Coronary artery (tissue), 2 donors: Measurements from ENCODE around the gene TOR1AIP1.

Experiments
- DNase-seq: peaks from one replicate; pipeline ENCODE4 v3.0.0-alpha.2; 2017; ENCODE audit warnings: low spot score
- H3K27ac ChIP-seq, 2 donors: fragments of 200-600 bp; sonication (generic); one replicate each; pipeline ENCODE4 v1.5.1; 2016 to 2019
- H3K4me3 ChIP-seq: fragments of 200-600 bp; sonication (generic); 2 replicates; pipeline ENCODE4 v1.5.1; 2016; ENCODE audit warnings: mild to moderate bottlenecking, moderate library complexity
- TF ChIP-seq, protein P1 (sequence below): fragments of 200-600 bp; sonication (generic); IDR thresholded peaks from one replicate; pipeline ENCODE4 v1.5.1; 2019; ENCODE audit warnings: antibody characterized with exemption

The TOR1AIP1 gene

DNA sequence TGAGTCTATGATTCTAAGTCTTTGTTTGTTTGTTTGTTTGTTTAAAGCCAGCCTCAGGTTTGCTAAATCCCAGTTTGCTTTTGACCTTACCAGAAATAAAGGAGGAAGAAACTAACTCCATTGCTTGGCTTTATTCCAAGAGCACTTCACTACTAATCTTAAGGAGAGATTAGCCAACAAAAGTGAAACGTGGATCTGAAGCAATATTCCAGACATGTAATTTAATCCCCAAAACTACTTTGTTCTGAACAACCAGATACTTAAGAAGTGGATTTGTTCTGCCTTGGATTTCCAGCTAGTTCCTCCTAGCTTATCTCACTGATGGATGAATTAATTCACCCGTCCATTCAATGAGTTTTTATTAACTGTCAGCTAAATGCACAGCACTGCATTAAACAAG lies 56.7 kb downstream of the TOR1AIP1 start:
- Histone ChIP-seq H3K27ac (no peak overlapping the region), H3K4me3 (no peak overlapping the region)
- DNase-seq: no peak
- TF ChIP-seq, protein P1, sequence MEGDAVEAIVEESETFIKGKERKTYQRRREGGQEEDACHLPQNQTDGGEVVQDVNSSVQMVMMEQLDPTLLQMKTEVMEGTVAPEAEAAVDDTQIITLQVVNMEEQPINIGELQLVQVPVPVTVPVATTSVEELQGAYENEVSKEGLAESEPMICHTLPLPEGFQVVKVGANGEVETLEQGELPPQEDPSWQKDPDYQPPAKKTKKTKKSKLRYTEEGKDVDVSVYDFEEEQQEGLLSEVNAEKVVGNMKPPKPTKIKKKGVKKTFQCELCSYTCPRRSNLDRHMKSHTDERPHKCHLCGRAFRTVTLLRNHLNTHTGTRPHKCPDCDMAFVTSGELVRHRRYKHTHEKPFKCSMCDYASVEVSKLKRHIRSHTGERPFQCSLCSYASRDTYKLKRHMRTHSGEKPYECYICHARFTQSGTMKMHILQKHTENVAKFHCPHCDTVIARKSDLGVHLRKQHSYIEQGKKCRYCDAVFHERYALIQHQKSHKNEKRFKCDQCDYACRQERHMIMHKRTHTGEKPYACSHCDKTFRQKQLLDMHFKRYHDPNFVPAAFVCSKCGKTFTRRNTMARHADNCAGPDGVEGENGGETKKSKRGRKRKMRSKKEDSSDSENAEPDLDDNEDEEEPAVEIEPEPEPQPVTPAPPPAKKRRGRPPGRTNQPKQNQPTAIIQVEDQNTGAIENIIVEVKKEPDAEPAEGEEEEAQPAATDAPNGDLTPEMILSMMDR: no peak

DNA sequence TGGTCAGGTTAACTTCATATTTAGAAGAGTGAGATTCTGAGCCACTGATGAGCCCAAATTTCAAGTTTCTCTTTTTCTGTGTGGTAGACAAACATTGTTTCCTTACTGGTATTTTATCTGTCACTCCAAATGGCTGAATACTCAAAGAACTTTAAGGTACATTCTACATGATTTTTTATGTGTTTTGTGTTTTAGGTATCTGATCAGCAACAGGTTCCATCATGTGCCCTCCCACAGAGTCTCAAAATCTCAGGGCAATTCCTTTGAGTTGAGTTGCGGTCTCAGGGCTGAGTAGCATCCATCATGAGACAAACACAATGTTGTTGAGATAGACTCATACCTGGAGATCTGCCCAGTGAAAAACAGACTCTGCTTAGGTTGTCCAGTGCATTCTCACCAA lies 57.9 kb downstream of the TOR1AIP1 start:
- DNase-seq: no peak
- no peak overlapping the region for H3K4me3 ChIP-seq
- no peak overlapping the region for H3K27ac ChIP-seq
- TF ChIP-seq, protein P1: no peak

DNA sequence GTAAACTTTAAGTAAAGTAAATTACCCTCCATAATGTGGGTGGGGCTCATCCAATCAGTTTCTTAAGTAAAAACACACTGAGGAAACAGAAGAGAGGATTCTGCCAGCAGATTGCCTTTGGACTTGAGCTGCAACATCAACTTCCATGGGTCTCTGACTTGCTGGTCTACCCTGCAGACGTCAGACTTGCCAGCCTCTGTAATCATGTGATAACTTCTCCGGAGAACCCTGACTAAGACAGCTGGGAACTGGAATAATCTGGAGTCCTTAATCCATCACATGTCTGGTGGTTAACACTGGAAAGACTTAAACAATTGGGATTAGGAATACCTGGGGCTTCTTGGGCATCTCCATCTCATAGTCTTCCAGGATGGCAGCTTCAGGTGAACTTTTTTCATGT lies 59.4 kb downstream of the TOR1AIP1 start:
- DNase-seq: no peak
- TF ChIP-seq, protein P1: no peak
- no peak overlapping the region for H3K4me3 ChIP-seq
- H3K27ac ChIP-seq: no peak overlapping the region

DNA sequence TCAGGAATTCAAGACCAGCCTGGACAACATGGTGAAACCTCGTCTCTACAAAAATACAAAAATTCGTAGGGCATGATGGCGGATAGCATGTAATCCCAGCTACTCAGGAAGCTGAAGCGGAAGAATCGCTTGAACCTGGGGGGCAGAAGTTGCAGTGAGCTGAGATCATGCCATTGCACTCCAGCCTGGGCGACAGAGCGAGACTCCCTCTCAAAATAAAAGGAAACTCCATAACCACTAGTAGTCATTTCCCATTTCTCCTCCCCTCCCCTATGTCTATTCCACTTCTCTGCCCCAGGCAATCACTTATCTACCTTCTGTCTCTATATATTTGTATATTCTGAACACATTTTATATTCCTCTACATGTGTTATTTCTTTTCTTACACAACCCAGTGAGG lies 68.6 kb downstream of the TOR1AIP1 start:
- TF ChIP-seq, protein P1: no peak
- no peak for DNase-seq
- no peak overlapping the region for H3K27ac ChIP-seq
- H3K4me3 ChIP-seq: no peak overlapping the region

DNA sequence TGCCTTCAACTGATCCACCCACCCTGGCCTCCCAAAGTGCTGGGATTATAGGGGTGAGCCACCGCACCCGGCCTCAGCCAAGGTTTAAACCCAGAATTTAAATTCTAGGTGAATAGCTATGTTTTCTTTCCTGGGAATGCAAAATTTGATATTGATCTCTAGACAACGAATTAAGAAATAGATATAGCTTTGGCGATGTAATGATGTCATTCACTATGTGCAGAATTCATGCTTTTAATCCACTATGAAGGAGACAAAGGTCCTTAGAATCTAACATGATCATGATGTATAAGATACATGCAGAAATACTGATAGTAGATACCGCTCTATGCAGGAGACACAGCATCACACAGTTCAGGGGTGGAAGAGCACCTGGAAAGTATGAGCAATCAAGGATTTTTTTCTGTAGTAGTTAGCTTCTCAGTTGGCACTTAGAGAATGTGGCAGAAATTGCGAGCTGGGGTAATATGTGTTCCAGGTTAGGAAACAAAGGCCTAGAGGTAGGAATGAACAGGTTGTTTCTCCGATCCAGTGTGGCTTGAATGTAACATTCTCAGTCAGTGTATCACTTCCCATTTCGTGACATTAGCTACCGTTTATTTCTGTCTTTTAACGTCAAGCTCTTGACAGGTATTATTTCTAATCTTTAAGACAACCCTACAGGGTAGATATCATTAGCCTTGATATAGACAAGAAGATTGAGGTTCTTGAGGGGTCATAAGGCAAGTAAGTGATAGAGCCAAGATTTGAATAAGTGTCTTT lies 69.5 kb downstream of the TOR1AIP1 start:
- TF ChIP-seq, protein P1: no peak
- no peak overlapping the region for H3K4me3 ChIP-seq
- DNase-seq: no peak
- H3K27ac ChIP-seq: no peak overlapping the region

- Histone ChIP-seq H3K27ac (no peak overlapping the region), H3K4me3 (no peak overlapping the region)
- TF ChIP-seq, protein P1: no peak
- no peak for DNase-seq
Observed at GRCh38 chr1:179952186-179952585, 70.1 kb downstream of the TOR1AIP1 start.

GRCh38 chr1:179953974-179954492 lies 71.9 kb downstream of the TOR1AIP1 start:
- DNase-seq: no peak
- TF ChIP-seq, protein P1: no peak
- Histone ChIP-seq H3K27ac (peak overlapping the region; percentile 95 to 99), H3K4me3 (peak overlapping the region; percentile 91)
